NCI-H1694 (cell line): ENCODE measurements around the gene STARD5.
"Not testable (repeated sequence)": the region's sequence is repeated elsewhere in the genome, so short reads cannot be mapped to it uniquely, and the experiment has no call there.

Source experiments
- DNase-seq: peaks from one replicate; lab custom pipeline; 2025; lab: John Stamatoyannopoulos, UW

STARD5 gene, protein sequence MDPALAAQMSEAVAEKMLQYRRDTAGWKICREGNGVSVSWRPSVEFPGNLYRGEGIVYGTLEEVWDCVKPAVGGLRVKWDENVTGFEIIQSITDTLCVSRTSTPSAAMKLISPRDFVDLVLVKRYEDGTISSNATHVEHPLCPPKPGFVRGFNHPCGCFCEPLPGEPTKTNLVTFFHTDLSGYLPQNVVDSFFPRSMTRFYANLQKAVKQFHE

DNA sequence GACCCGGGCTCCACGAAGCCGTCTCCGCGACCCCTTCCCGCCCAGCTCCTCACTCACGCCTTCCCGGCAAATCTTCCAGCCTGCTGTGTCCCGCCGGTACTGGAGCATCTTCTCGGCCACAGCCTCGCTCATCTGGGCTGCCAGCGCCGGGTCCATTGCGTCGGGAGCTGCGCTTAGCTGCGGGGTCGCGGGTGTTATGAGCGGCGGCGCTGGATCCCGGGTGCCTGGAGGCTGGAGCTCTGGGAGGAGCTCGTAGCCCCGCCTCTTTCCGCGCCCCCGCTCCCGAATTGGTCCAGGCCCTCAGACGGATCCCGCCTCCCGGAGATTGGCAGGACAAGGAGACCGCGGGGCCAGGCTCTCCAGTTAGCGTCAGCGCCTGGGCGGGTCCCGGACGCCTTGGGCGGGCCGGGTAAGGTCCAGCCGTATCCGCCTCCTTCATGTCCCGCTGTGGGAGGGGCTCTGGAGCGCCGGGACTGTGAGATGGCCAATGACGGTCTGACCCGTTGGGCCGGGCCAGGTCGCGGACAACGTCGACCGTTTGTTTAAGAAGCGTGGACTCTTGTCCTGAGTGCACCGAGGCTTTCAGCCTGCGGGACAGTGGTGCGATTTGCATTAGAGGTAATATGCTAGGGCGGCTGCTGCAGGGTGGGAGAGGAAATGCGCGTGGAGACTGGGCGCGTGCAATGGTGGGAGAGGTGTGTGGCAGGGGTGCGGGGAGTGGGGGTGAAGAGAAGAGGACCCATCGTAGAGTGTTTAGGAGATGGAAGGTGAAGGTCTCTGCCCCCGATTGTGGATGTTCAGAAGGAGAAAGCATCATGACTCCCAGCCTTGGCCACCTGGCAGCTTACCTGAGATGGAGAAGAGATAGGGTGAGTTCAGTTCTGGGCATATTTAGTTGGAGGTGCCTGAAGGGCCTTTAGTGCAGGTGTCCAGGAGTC lies at the start of gene STARD5:
Gene STARD5 (minus strand): TSS at position 198 of the 938 bp plus-strand sequence. CDS start 42 bp downstream, at position 156.
- peak; percentile 91 for DNase-seq

DNA sequence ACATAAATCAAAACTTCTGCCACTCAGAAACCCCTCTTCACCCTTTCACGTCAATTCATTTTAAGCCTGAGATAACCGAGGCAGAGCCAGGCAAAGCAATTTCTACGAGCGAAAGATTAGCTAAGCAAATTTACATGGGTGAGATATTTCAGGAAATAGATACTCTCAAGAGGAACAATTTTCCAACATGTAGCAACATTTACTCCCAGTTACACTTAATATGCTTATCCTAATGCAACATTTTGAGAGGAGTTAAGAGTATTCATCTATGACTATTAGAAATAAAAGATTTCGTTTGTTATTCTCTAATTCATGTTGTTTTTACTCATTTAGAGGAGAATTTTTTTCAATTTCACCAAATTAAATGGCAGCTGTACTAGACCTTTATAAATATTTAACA lies 49.2 kb upstream of the STARD5 start:
- DNase-seq: no peak

- DNase-seq: no peak
Observed at GRCh38 chr15:81372575-81372974, 48.6 kb upstream of the STARD5 start.

DNA sequence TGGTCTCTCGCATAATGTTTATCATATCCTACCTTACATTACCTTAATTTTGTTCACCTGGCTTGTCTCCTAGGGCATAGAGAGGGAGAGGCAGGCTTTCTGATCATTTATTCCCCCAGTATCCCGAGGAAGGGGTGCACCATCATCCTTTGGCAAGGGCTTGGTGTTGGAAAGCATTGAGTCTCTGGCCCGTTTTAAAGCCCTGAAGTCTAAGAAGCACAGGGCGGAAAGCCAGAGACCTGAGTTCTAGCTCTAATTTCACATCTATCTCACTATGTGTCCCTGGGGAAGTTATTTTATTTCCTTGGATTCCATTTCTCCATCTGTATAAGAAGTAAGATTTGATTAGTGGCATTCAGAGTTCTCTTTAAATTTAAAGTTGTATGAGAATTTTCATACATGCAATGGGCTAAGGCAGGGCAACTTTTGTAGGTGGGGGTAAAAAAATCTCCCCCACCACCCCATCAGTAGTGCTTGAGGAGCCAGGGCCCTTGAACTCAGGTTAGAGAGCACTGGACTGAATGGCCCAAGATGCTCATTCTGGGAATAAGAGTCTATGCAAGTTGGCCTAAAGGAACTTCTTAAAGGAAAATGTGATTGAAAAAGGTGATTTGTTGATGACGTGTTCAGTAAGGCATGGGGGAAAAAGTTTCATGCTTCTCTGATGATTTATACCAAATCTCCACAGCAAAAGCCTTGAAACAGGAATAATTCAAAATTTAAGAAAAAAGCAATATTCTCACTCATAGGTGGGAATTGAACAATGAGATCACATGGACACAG lies 40.0 kb upstream of the STARD5 start:
- no peak for DNase-seq

DNA sequence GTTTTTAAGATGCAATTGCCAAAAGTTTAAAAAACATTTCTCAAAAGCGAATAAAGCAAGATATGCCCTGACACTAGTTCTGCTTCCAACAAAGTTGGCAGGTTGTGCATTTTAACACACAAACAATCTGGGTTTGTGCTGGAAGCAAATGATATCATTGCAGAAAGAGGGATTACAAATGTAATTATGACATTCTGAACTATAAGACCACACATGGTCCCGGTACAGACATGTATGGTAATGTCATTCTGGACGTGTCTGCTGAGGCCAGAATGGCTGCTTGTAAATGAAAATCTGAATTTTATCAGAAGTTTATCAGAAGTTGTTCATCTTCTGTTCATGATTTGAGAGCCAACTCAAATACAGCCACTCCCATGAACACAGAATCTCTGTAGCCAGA lies 39.3 kb upstream of the STARD5 start:
- no peak for DNase-seq

DNA sequence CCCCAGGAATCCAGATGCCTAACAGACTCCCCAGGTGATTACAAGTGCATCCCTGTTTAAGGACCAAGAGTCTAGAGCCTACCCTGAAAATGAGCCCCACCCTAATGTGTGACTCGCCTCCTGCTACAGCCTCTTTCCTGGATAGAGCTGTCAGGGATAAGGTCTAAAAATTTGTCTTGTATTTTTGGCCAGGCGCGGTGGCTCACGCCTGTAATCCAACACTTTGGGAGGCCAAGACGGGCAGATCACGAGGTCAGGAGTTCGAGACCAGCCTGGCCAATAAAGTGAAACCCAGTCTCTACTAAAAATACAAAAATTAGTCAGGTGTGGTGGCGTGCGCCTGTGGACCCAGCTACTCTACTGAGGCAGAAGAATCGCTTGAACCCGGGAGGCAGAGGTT lies 38.8 kb upstream of the STARD5 start:
- no peak for DNase-seq

- no peak for DNase-seq
Observed at GRCh38 chr15:81361891-81362290, 38.0 kb upstream of the STARD5 start.

DNA sequence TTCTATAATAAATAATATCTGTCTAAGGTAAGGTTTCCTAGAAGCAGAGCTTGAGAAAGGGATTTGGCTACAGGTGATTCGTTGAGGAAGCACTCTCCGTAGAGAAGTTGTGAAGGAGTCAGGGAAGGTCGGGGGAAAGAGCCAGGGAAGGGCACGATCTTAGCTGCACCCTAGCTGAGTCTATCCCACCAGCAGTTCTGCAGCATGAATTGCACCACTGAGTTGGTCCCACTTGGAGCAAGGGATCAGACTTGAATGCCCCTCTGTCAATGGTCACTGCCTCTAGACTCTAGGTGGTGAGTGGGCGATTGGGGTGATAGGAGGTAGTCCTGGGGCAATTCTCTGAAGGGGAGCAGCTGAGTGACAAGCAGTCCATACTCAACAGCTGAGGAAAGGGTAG lies 36.5 kb upstream of the STARD5 start:
- no peak for DNase-seq

GRCh38 chr15:81358248-81358647 lies 34.3 kb upstream of the STARD5 start:
- DNase-seq: no peak

- no peak for DNase-seq
Observed at GRCh38 chr15:81357180-81357686, 33.3 kb upstream of the STARD5 start.

GRCh38 chr15:81356252-81356651 lies 32.3 kb upstream of the STARD5 start:
- DNase-seq: no peak

DNA sequence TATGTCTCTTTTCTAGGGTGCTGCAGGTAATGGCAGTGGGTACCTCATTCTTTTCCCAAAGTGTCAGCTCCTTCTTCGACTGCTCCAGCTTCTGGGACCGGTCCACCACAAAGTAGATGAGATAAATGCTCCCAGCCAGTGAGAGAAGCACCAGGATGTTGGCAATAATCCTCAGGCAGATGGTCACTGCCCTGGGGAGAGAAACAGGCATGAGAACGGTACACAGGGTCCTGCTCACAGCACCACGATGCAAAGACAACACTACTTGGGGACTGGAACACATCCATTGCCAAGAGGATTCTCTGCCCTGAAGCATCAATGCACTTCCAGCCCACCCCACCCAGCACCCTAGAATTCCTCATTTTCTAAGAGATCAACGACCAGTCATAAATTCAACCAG lies 27.7 kb upstream of the STARD5 start:
- peak; percentile 22 for DNase-seq

DNA sequence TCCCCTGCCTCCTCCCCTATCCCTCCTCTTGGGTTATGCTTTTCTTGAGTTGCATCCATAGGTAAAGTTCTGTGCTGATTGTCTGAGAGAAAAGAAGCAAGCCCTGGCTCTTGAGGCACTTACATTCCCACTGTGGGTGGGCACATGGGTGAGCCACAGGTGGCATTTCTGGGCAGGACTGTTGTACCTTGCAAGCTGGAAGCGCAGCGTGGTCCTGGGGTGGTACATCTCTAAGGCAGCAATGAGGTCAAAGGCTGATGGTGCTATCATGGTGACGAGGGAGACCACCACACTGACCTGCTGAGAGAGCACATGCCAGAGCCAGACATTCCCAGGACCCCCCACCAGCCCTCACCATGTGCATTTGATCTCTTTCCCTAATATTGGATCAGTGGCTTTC lies 25.3 kb upstream of the STARD5 start:
- no peak for DNase-seq

GRCh38 chr15:81348691-81349090 lies 24.8 kb upstream of the STARD5 start:
- DNase-seq: not testable (repeated sequence)

DNA sequence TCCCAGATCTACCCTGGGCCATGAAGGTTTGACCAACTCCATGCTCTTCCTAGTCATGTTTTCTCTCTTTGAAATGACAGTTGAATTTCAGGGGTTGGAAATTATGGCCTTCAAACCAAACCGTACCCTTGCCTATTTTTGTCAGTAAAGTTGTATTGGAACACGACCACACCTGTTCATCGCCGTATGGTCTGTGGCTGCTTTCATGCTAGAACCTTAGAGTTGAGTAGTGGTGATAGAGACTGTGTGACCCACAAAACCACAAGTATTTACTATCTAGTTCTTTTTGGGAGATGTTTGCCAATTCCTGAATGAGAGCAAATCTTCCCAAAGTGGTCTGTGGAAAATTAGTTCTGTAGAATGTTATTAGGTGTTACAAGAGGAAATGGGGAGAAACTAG lies 24.0 kb upstream of the STARD5 start:
- DNase-seq: no peak

DNA sequence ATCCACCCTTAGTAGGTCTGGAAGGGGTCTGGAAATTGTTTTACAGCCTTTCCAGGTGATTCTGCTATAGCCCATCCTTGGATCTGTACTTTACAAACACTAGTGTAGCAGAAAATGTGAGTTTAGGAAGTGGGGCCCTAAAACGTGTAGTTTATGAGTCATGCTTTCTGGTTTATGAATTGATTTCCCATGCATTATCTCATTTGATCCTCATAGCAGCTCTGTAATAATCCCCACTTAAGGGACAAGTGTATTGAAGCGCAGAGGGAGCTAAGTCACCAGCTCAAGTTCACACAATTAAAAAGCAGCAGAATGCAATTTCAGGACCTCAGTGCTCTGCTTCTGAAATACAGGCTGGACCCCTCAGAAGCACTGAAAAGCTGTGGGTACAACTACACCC lies 22.7 kb upstream of the STARD5 start:
- DNase-seq: no peak

GRCh38 chr15:81343371-81343770 lies 19.4 kb upstream of the STARD5 start:
- DNase-seq: no peak

DNA sequence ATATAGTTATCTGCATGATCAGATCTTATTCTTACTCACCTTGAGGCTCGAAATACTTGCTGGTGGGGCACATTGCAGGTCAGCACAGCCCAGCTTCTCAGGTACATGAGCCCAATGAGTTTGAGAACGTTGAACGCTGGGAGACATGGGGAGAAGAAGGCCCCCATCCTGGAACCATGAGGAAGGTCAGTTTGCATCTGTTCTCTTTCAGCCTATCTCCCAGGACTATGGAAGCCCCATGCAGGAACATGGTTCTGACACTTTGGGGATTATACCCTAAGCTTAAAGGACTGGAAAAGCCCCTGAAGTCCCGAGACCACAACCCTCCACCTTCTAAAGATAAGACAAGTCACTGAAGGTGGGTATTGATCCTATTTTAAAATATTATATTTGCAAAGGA lies 17.4 kb upstream of the STARD5 start:
- no peak for DNase-seq

DNA sequence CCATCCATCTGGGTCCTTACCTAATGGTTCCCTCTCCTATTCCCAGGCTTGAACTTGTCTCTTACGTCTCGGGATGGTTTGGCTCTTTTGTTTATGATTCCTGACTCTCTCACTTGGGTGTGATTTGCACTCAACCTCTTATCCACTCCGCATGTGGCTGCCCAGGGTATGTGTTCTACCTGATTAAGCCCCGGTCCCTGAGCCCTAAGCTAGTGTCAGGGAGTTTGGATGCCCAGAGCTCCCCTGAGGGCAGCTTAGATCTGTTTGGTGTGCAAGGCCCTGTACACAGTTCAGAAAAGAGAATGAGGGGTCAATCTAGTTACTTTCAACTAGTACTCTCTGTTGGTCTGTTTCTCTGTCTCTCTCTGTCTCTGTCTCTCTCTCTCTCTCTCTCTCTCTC lies 15.9 kb upstream of the STARD5 start:
- DNase-seq: no peak

DNA sequence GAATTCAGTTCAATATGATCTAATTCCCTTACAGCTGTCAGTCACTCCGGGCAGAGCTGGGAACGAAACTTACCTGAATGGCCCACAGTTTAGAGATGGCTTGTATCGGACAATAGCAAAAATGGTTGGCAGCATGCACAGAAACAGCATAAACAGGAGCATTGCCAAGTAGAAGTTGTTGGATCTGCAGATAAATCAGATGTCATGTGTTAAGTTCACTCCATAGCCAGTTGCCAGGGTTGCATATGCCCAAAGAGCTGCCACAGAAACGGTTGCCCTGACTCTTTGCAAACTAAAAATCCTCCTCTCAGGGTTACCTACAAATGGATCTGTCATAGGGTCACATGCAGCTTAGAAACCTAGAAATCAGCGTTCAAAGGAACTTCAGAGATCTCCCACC lies 15.4 kb upstream of the STARD5 start:
- DNase-seq: no peak

- no peak for DNase-seq
Observed at GRCh38 chr15:81338170-81339007, 14.4 kb upstream of the STARD5 start.
